Measurements from ENCODE around the gene PLSCR4. TPM values are rescaled to one million over a fixed set of nuclear protein-coding genes. Genes with fewer than 3 reads are reported as not detected.
"Not testable (repeated sequence)": the region's sequence is repeated elsewhere in the genome, so short reads cannot be mapped to it uniquely, and the experiment has no call there.

PLSCR4 gene
- total RNA-seq, 1 donor from 2014 or later, result not detected

- intact Hi-C loops (cut with micrococcal nuclease), result no loop called here
Measured at GRCh38 chr3:146247911-146248310, 3.0 kb downstream of the PLSCR4 start.

GRCh38 chr3:146246526-146246925, 4.4 kb downstream of the PLSCR4 start:
- intact Hi-C loops (cut with micrococcal nuclease), result no loop called here

GRCh38 chr3:146243559-146243958, 7.3 kb downstream of the PLSCR4 start:
- intact Hi-C loops (cut with micrococcal nuclease), result no loop called here

GRCh38 chr3:146241523-146242240, 9.2 kb downstream of the PLSCR4 start:
- intact Hi-C loops (cut with micrococcal nuclease), result no loop called here

- intact Hi-C loops (cut with micrococcal nuclease), result no loop called here
Measured at GRCh38 chr3:146233487-146233886, 17.4 kb downstream of the PLSCR4 start.

- intact Hi-C loops (cut with micrococcal nuclease), result no loop called here
Measured at GRCh38 chr3:146227486-146227885, 23.4 kb downstream of the PLSCR4 start.

GRCh38 chr3:146226881-146227280, 24.0 kb downstream of the PLSCR4 start:
- intact Hi-C loops (cut with micrococcal nuclease), result no loop called here

GRCh38 chr3:146225458-146225857, 25.4 kb downstream of the PLSCR4 start:
- intact Hi-C loops (cut with micrococcal nuclease), result not testable (repeated sequence)

GRCh38 chr3:146223401-146224373, 27.2 kb downstream of the PLSCR4 start:
- intact Hi-C loops (cut with micrococcal nuclease), result no loop called here

- intact Hi-C loops (cut with micrococcal nuclease), result no loop called here
Measured at GRCh38 chr3:146222204-146223046, 28.5 kb downstream of the PLSCR4 start.

- intact Hi-C loops (cut with micrococcal nuclease), result no loop called here
Measured at GRCh38 chr3:146221276-146221675, 29.6 kb downstream of the PLSCR4 start.

- intact Hi-C loops (cut with micrococcal nuclease), result loop anchor here (1.0 kb wide), 3 partner anchors 108 to 422 kb away; no protein-coding TSS in a partner anchor
Measured at GRCh38 chr3:146218880-146219866, 31.7 kb downstream of the PLSCR4 start.

GRCh38 chr3:146217324-146217723, 33.6 kb downstream of the PLSCR4 start:
- intact Hi-C loops (cut with micrococcal nuclease), result no loop called here

- intact Hi-C loops (cut with micrococcal nuclease), result no loop called here
Measured at GRCh38 chr3:146214493-146214892, 36.4 kb downstream of the PLSCR4 start.

- intact Hi-C loops (cut with micrococcal nuclease), result no loop called here
Measured at GRCh38 chr3:146209371-146209770, 41.5 kb downstream of the PLSCR4 start.

GRCh38 chr3:146203776-146204175, 47.1 kb downstream of the PLSCR4 start:
- intact Hi-C loops (cut with micrococcal nuclease), result no loop called here

- intact Hi-C loops (cut with micrococcal nuclease), result no loop called here
Measured at GRCh38 chr3:146200461-146201220, 50.3 kb downstream of the PLSCR4 start.

GRCh38 chr3:146199762-146200161, 51.1 kb downstream of the PLSCR4 start:
- intact Hi-C loops (cut with micrococcal nuclease), result no loop called here

- intact Hi-C loops (cut with micrococcal nuclease), result no loop called here
Measured at GRCh38 chr3:146196789-146197188, 54.1 kb downstream of the PLSCR4 start.
